ENCODE data around the gene ADGRF3.
"Not testable (repeated sequence)": the region's sequence is repeated elsewhere in the genome, so short reads cannot be mapped to it uniquely, and the experiment has no call there.

ADGRF3 gene

GRCh38 chr2:26314243-26314642 lies 32.3 kb downstream of the ADGRF3 start:
- DNase-seq = no peak

DNA sequence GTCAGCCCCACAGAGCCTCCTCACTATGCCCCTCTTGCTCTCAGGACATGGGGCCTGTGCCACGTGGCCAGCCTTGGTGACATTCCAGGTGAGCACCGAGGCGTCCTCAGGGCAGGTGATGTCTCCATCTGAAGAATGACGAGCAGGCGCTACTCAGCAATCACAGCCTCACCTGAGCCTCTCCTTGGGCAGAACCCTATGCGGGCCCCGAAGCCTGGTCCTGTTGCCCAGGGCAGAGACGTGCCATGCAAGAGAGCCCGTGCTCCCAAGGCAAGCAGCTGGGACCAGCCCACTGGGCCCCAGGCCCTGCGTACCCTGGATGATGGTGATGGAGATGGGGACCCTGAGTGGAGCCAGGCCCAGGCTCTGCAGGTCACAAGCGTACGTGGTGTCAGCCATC lies 33.1 kb downstream of the ADGRF3 start:
- DNase-seq = no peak

- DNase-seq = no peak
These were observed 34.1 kb downstream of the ADGRF3 start for GRCh38 chr2:26312471-26312870.

GRCh38 chr2:26309921-26310320 lies 36.7 kb downstream of the ADGRF3 start:
- no peak for DNase-seq

GRCh38 chr2:26305540-26305939 lies 41.0 kb downstream of the ADGRF3 start:
- no peak for DNase-seq

- DNase-seq = not testable (repeated sequence)
These were observed 41.5 kb downstream of the ADGRF3 start for GRCh38 chr2:26305094-26305493.

DNA sequence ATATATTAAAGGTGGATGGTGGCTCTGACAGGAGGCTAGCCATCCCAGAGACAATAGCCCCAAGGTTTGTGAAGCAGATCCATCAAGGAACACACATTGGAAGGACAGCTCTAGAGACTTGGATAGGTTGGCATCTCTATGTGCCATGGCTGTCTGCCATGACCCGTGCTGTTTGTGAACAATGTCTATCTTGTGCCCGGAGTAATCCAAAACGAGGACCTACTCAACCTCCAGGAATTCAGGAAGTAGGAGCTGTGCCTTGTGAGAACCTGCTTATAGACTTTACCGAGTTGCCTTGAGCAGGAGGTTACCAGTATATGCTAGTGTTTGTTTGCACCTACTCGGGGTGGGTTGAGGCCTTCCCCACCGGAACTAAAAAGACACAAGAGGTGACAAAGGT lies 43.7 kb downstream of the ADGRF3 start:
- DNase-seq = no peak

DNA sequence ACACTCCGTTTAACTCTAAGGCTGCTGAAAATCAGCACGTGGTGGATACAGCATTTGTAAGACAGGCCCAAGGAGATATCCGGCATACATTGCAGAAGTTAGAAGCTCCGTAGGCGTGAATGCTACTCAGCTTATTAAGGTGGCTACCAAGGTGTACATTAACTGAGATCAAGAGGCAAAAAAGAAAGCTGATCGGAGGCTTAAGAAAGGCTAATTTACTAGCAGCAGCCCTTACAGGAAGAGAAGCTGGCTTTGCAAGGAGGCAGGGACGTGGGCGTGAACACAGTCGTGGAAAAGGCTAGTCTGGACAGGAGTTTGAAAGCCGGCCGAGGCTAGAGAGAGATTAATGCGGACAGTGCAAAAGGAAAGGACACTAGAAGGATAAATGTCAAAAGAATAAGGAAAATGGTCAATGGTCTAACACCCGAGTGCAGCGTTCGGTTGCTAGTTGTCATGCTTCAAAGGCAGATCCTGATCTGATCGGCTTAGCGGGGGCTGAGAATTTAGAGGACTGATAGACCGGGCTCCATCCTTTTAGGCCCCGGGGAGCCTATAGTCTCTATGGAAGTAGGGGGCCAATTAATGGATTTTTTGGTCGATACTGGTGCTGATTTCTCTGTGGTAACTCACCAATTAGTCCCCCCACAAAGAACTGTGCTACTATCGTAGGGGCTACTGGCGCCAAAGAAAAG lies 46.2 kb downstream of the ADGRF3 start:
- peak; percentile 18 for DNase-seq

DNA sequence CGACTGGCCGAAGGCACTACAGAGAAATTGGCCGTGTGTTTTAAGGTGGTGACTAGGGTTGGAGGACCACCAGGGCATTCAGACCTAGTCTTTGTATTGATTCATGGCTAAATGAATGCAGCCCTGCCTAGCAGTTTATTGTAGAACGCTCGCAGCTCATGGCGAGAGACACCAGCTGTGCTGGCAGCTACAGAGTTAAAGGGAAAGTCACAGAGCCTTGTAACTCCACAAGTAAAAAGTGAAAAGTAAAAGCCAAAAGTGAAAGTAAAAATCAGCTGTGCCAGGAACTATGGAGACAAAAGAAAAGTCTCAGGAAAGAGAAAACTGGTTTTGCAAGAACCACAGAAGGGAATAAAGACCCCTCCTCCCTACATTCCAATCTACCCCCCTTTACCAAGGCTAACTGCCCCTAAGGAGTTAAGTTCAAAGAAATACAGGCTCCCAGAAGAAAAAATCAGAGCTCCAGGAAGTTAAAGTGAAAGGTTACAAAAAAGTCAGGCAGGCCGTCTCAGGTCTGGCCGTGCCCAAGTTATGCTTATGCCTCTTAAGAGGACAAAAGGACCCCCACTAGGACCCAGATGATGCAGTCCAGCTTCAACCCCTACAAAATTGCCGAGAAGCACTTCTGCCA lies 47.0 kb downstream of the ADGRF3 start:
- DNase-seq = peak; percentile 72

DNA sequence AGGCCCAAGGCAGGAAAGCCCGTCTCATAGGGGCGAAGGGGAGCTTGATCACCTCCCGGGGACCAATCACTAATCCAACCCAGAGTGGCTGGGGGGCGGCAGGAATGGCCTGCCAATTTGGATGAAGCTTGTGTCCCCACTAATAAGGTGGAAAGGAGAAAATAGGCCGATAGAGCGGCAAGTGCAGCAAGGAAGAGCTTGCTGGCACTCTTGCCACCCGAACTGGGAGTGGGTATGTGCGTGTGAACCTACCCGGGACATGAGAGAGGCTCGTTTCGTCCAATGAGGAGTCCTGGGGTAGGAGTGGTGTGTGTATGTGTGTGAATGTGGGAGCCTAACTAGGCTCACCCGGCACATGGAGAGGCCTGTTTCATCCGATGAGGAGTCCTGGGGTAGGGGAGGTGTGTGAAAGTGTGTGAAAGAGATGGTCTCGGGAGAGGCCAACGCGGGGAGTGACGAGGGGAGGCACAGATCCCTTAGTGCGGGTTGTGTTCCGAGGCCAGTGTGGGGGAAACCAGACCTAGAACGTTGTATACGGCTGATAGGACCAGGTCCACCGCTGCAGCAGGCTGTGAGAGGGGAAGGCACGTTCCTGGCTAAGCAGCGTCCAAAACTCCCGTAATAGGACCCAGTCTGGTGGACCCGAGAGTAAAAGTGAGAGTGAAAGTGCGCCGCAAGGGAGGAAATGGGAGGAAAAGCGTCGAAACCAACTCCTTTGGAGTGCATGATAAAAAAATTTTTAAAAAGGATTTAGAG lies 47.8 kb downstream of the ADGRF3 start:
- peak; percentile 49 for DNase-seq

DNA sequence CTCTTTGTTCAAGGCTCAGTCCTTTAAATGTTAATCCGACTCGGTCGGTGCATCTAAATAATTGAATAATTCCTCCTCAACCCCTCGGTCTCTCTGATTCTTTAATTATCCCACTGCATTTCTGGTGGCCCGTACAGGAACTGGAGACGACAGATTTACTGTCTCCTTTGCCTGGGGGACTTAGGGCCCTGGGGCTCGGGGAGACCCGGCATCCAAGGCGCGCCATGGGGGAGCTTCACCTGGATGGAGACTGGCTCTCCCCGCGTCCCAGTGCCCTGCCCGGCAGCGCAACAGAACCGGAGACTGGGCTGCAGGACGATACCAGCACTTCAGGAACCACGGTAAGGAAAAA lies 48.3 kb downstream of the ADGRF3 start:
- DNase-seq = no peak

GRCh38 chr2:26297061-26297460 lies 49.5 kb downstream of the ADGRF3 start:
- no peak for DNase-seq

- no peak for DNase-seq
These were observed 51.1 kb downstream of the ADGRF3 start for GRCh38 chr2:26295511-26295910.

DNA sequence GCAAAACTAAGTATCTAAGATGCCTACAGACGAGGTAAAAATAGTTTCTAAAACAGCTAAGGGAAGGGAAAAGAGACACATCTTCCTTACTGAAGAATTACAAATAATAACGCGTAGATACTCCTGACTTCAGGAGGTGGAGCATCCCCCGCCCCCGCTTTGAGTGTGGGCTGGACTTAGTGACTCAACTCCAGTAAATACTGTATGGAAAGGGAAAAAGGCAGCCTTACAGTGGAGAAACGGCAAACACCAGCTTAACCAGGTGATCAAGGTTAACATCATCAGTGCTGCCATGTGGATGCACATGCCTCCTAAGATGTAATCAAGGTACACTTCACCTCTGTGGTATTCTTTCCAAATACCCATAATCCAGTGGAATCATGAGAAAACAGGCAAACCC lies 53.9 kb downstream of the ADGRF3 start:
- DNase-seq = peak; percentile 8

DNA sequence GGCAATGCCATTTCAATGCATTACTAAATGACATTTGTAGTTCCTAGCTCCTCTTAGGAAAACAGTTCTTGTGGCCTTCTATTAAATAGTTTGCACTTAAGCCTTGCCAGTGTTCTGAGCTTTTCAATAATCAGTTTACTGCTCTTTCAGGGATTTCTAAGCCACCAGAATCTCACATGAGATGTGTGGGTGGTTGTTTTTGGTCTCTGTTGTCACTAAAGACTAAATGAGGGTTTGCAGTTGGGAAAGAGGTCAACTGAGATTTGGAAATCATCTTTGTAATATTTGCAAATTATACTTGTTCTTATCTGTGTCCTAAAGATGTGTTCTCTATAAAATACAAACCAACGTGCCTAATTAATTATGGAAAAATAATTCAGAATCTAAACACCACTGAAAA lies 56.6 kb downstream of the ADGRF3 start:
- no peak for DNase-seq

DNA sequence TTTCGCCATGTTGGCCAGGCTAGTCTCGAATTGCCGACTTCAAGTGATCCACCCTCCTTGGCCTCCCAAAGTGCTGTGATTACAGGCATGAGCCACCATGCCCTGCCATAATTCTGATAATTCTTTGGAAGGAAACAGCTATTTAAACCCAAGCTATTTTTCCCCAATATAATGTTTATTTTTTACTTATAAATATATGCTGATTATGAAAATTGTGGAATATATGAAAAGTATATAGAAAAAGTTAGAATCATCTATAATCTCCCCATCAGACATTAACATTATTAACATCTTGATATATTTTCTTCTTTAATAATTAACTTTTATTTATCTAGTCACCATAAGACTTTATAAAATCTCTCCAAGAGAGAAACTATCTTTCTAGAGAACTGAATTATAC lies 60.7 kb downstream of the ADGRF3 start:
- no peak for DNase-seq

- peak; percentile 65 for DNase-seq
These were observed 62.5 kb downstream of the ADGRF3 start for GRCh38 chr2:26284132-26284531.

DNA sequence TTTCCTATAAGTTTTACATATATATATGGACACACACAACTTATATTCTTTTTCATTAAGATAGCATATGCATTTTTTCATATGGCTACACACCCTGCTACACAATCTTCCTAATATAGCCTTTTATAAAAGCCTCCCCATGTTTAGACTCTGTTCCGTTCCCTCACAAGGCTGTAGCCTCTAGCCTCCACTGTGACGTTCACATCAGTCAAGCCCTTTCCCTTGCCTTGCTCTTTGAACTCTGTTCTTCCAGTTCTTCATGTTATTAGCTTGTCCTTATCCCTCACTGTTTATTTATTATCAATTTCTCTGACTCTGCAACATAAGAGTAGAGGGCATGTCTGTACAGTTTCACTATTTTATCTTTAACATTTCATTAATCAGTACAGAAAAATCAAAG lies 63.0 kb downstream of the ADGRF3 start:
- DNase-seq = no peak

DNA sequence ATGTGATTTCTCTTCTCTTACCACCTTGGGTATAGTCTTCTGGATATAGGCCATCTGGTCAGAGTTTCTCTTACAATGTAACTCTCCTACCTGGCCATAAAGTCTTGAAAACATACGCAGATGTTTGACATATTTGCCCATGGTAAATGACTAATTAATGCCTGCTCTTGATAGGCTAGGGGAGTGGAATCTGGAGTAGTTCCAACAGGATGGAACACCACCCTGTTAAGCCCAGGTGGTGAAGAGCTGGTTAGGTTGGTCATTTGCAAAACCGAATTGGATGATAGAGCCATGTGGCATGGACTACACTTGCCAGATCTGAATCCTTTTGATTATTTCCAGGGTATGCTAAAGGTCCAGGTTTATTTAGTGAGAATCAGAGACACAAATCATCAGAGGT lies 65.4 kb downstream of the ADGRF3 start:
- DNase-seq = no peak

DNA sequence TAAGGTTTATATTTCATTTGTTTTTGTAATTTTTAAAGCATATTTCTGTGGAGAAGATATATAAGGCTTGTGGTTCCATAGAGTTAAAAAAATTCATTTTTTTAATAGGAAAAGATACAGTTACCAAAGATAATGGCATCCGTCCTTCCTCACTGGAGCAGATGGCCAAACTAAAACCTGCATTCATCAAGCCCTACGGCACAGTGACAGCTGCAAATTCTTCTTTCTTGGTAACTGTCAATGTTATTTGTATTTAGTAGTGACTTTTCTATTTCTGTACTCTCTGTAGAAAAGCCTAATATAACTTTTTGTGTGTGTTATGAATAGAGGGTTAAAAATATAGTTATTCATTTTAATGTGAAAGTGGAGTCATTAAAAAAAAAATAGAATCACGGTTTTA lies 66.7 kb downstream of the ADGRF3 start:
- no peak for DNase-seq

GRCh38 chr2:26276484-26277227 lies 69.9 kb downstream of the ADGRF3 start:
- no peak for DNase-seq

DNA sequence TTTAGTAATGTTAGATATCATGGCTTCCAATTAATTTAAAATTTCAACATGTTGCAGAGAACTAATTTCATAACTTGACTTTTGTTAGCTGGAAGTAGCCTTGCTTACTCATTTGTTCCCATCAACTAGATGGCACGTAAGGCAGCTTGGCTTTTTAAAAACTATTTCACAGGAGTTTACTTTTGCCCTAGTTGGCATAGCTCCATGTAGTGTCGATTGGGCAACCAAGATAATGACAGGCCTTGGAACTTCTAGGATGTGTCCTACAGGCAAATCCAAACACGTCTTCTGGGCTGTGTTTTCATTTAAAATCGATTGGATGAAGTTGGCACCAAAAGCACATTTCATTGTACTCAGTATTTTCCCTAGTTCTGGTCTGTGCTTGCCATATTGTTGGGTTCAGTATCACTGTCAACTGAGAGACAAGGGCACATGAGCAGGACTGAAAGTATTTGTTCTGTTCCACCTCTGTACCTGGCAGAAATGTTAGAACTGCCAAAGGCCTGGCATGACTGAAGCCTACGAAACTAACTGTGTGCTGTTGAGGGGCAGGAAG lies 72.5 kb downstream of the ADGRF3 start:
- DNase-seq = peak; percentile 73

DNA sequence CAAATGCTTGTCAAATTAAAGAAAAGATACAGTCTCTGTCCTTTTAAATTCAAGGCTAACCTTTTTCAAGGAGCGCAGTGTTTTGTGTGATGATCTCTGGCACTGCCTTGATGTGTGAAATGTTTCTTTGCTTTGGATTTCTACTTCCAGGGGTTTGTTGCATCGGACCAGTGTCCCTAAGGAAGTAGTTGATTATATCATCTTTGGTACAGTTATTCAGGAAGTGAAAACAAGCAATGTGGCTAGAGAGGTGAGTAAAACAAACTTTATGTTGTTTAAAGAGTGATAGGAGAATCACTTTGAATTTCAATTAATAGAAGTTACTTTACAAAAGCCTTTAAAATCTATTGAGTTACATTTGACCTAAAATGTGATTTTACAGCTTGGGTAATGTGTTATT lies 73.1 kb downstream of the ADGRF3 start:
- peak; percentile 69 for DNase-seq

Data from fibroblast of skin of scalp (primary cell).